HepG2 (cell line): ENCODE results near the gene RSPRY1. TPM values are rescaled to one million over a fixed set of nuclear protein-coding genes. Genes with fewer than 3 reads are reported as not detected.

Experiments used
- ARNT2 ChIP-seq: sonication (generic); formaldehyde crosslinking; IDR thresholded peaks from 2 replicates; pipeline ENCODE4 v1.8.0; 2022; ENCODE audit warnings: mild to moderate bottlenecking, low read depth, missing genetic modification reagents, moderate library complexity
- ASH2L ChIP-seq: fragments of 300-600, 200-600 bp; sonication (generic); IDR thresholded peaks from 2 replicates; pipeline ENCODE4 v1.7.0; 2017; ENCODE audit warnings: low read depth, mild to moderate bottlenecking, moderate library complexity, mixed read lengths, low read length; ENCODE audit not compliant: insufficient read length
- FOXJ3 ChIP-seq: sonication (generic); formaldehyde crosslinking; IDR thresholded peaks from 2 replicates; pipeline ENCODE4 v1.4.0; 2020; ENCODE audit warnings: missing genetic modification reagents, mild to moderate bottlenecking, borderline replicate concordance
- FOXK1 ChIP-seq: sonication (generic); formaldehyde crosslinking; IDR thresholded peaks from 2 replicates; pipeline ENCODE4 v1.4.0; 2020; ENCODE audit warnings: low read depth, missing genetic modification reagents, borderline replicate concordance
- GFI1 ChIP-seq: sonication (generic); formaldehyde crosslinking; IDR thresholded peaks from 2 replicates; pipeline ENCODE4 v1.5.0; 2020; ENCODE audit warnings: missing genetic modification reagents, mild to moderate bottlenecking, borderline replicate concordance
- KAT8 ChIP-seq: IDR thresholded peaks from 2 replicates; pipeline ENCODE4 v1.6.1; 2016; ENCODE audit warnings: missing genetic modification reagents, missing compliant biosample characterization
- MAX ChIP-seq: IDR thresholded peaks from 2 replicates; pipeline ENCODE4 v1.6.1; 2012; ENCODE audit warnings: inconsistent platforms
- MTF2 ChIP-seq: sonication (generic); formaldehyde crosslinking; IDR thresholded peaks from 2 replicates; pipeline ENCODE4 v1.5.0; 2020; ENCODE audit warnings: missing genetic modification reagents, borderline replicate concordance
- NFE2L1 ChIP-seq: sonication (generic); formaldehyde crosslinking; IDR thresholded peaks from 2 replicates; pipeline ENCODE4 v1.4.0; 2020; ENCODE audit warnings: missing genetic modification reagents, mild to moderate bottlenecking, borderline replicate concordance
- SIX1 ChIP-seq: sonication (generic); formaldehyde crosslinking; IDR thresholded peaks from 2 replicates; pipeline ENCODE4 v1.4.0; 2020; ENCODE audit warnings: missing genetic modification reagents, borderline replicate concordance
- SNAI1 ChIP-seq: sonication (generic); formaldehyde crosslinking; IDR thresholded peaks from 2 replicates; pipeline ENCODE4 v1.5.0; 2020; ENCODE audit warnings: mild to moderate bottlenecking, missing genetic modification reagents, borderline replicate concordance
- TEAD3 ChIP-seq: optimal IDR thresholded peaks from 2 replicates; pipeline ENCODE3; 2016; ENCODE audit warnings: borderline replicate concordance
- ZNF543 ChIP-seq: sonication (generic); formaldehyde crosslinking; IDR thresholded peaks from 2 replicates; pipeline ENCODE4 v1.4.0; 2020; ENCODE audit warnings: mild to moderate bottlenecking, missing genetic modification reagents
- ZNF558 ChIP-seq: sonication (generic); formaldehyde crosslinking; IDR thresholded peaks from 2 replicates; pipeline ENCODE4 v1.9.0; 2022; ENCODE audit warnings: mild to moderate bottlenecking, missing genetic modification reagents, borderline replicate concordance
- ZNF598 ChIP-seq: sonication (generic); formaldehyde crosslinking; IDR thresholded peaks from 2 replicates; pipeline ENCODE4 v1.5.1; 2020; ENCODE audit warnings: mild to moderate bottlenecking, missing genetic modification reagents, borderline replicate concordance
- ZNF709 ChIP-seq: sonication (generic); formaldehyde crosslinking; IDR thresholded peaks from 2 replicates; pipeline ENCODE4 v1.5.0; 2020; ENCODE audit warnings: mild to moderate bottlenecking, missing genetic modification reagents
- polyA plus RNA-seq, 8 experiments: library from polyadenylated mRNA; depleted of rRNA in 3 of 8; stranded (reverse) in 7 of 8; unstranded in 1 of 8; fragments of >200 nt; fragmentation: Illumina TruSeq in 4 of 8; extraction: Trizol in 4 of 8; gene quantifications; 2 replicates each; pipeline versions ENCODE4 v1.2.1 to v1.2.3, GENCODE V29; 2011 to 2016; ENCODE audit warnings: low read depth in 4 of 8, missing spikeins in 1 of 8, mixed read lengths in 1 of 8; ENCODE audit not compliant: insufficient read depth in 1 of 8
- total RNA-seq, 5 experiments: library from RNA; depleted of rRNA; stranded (reverse); fragments of >200 nt; fragmentation: Illumina TruSeq; extraction: Trizol; gene quantifications; 2 replicates each; pipeline ENCODE4 v1.2.3, GENCODE V29; 2016; ENCODE audit warnings: low read depth in 1 of 5
- TF ChIP-seq, protein P1 (sequence below): sonication (generic); formaldehyde crosslinking; IDR thresholded peaks from 2 replicates; pipeline ENCODE4 v1.8.1; 2023; ENCODE audit warnings: missing genetic modification reagents, mild to moderate bottlenecking, borderline replicate concordance
- TF ChIP-seq, protein P2 (sequence below): sonication (generic); formaldehyde crosslinking; IDR thresholded peaks from 2 replicates; pipeline ENCODE4 v1.4.0; 2020; ENCODE audit warnings: mild to moderate bottlenecking, missing genetic modification reagents
- TF ChIP-seq, protein P3 (sequence below): sonication (generic); formaldehyde crosslinking; IDR thresholded peaks from 2 replicates; pipeline ENCODE4 v1.4.0; 2020; ENCODE audit warnings: mild to moderate bottlenecking, missing genetic modification reagents
- TF ChIP-seq, protein P4 (sequence below): sonication (generic); IDR thresholded peaks from 2 replicates; pipeline ENCODE4 v1.6.1; 2016; ENCODE audit warnings: low read depth, borderline replicate concordance

The RSPRY1 gene
- total and polyA plus RNA-seq, 2 of the 13 experiments (the other 11 are each of a cell fraction or from before 2014, with no cell fraction given), result 53.4 to 61.0 TPM

DNA sequence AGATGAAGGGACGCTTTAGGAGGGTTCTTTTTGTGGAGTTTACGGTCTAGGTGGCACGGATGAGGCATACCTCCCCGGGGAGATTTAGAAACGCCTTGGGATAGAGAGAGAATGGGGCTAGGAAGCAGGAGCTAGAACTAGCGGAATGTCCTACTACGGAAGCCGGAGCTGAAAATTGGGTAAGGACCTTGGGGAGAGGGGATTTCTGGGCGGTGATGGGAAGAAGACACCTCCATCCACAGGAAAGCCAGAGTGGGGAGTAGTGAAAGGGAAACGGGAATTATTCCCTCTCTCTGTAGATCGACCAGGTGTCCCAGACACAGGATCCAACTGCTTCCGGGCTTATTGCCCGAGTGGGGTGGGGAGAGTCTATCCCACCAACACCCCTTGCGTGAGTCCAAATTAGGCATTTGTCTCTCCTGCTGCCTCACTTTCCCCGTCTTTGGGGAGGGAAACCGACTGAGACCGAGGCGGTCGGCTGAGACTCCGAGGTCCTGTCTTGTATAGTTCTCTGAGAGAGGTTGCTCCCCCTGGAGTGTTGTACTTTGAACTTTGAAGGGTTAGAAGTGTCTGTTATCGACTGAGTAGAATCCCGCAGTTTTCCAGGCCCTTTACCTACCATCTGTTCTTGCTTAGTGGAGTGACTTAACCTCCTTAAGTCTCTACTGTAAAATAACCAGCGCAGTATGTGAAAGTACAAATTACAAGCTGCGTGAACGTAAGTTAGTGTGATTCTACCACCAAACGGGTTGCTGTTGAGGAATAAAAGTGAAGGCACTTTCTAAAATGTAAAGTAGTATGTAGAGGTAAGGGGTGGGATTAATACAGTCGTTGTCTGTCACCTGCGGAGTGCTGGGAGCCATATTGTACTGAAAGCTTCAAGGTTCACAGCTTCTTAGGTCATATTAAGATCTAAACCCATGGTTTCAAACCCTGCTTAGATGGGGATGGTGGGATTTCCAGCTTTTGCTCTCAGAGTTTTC lies 1.0 kb downstream of the RSPRY1 start (continued):
- no peak for TF ChIP-seq ARNT2 (CRISPR knock-in tag)
- TF ChIP-seq SIX1 (CRISPR knock-in tag), result no peak
- TF ChIP-seq, protein P1, sequence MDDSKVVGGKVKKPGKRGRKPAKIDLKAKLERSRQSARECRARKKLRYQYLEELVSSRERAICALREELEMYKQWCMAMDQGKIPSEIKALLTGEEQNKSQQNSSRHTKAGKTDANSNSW (CRISPR knock-in tag), result no peak
- TF ChIP-seq ZNF709, result 0 out of 2 replicates have a peak, but pooled peaks have one; percentile 35
- TF ChIP-seq SNAI1, result peak; percentile 10; the same call in 1 of the 2 replicates
- TF ChIP-seq NFE2L1, result no peak
- no peak for TF ChIP-seq GFI1 (CRISPR knock-in tag)
- peak; percentile 33 for TF ChIP-seq ASH2L
- TF ChIP-seq, protein P2, sequence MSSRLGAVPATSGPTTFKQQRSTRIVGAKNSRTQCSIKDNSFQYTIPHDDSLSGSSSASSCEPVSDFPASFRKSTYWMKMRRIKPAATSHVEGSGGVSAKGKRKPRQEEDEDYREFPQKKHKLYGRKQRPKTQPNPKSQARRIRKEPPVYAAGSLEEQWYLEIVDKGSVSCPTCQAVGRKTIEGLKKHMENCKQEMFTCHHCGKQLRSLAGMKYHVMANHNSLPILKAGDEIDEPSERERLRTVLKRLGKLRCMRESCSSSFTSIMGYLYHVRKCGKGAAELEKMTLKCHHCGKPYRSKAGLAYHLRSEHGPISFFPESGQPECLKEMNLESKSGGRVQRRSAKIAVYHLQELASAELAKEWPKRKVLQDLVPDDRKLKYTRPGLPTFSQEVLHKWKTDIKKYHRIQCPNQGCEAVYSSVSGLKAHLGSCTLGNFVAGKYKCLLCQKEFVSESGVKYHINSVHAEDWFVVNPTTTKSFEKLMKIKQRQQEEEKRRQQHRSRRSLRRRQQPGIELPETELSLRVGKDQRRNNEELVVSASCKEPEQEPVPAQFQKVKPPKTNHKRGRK (CRISPR knock-in tag), result no peak
- TF ChIP-seq, protein P3, sequence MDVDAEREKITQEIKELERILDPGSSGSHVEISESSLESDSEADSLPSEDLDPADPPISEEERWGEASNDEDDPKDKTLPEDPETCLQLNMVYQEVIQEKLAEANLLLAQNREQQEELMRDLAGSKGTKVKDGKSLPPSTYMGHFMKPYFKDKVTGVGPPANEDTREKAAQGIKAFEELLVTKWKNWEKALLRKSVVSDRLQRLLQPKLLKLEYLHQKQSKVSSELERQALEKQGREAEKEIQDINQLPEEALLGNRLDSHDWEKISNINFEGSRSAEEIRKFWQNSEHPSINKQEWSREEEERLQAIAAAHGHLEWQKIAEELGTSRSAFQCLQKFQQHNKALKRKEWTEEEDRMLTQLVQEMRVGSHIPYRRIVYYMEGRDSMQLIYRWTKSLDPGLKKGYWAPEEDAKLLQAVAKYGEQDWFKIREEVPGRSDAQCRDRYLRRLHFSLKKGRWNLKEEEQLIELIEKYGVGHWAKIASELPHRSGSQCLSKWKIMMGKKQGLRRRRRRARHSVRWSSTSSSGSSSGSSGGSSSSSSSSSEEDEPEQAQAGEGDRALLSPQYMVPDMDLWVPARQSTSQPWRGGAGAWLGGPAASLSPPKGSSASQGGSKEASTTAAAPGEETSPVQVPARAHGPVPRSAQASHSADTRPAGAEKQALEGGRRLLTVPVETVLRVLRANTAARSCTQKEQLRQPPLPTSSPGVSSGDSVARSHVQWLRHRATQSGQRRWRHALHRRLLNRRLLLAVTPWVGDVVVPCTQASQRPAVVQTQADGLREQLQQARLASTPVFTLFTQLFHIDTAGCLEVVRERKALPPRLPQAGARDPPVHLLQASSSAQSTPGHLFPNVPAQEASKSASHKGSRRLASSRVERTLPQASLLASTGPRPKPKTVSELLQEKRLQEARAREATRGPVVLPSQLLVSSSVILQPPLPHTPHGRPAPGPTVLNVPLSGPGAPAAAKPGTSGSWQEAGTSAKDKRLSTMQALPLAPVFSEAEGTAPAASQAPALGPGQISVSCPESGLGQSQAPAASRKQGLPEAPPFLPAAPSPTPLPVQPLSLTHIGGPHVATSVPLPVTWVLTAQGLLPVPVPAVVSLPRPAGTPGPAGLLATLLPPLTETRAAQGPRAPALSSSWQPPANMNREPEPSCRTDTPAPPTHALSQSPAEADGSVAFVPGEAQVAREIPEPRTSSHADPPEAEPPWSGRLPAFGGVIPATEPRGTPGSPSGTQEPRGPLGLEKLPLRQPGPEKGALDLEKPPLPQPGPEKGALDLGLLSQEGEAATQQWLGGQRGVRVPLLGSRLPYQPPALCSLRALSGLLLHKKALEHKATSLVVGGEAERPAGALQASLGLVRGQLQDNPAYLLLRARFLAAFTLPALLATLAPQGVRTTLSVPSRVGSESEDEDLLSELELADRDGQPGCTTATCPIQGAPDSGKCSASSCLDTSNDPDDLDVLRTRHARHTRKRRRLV (CRISPR knock-in tag), result 0 out of 2 replicates have a peak, but pooled peaks have one; percentile 32
- TF ChIP-seq, protein P4, sequence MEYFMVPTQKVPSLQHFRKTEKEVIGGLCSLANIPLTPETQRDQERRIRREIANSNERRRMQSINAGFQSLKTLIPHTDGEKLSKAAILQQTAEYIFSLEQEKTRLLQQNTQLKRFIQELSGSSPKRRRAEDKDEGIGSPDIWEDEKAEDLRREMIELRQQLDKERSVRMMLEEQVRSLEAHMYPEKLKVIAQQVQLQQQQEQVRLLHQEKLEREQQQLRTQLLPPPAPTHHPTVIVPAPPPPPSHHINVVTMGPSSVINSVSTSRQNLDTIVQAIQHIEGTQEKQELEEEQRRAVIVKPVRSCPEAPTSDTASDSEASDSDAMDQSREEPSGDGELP, result peak; percentile 30; the same call in 1 of the 2 replicates
- 0 out of 2 replicates have a peak, but pooled peaks have one; percentile 68 for TF ChIP-seq ZNF558 (CRISPR knock-in tag)
- peak; percentile 42; the same call in 1 of the 2 replicates for TF ChIP-seq ZNF598 (CRISPR knock-in tag)
- TF ChIP-seq MAX, result peak; percentile 16
- peak; percentile 47 for TF ChIP-seq TEAD3 (CRISPR knock-in tag)
- peak; percentile 14; the same call in 1 of the 2 replicates for TF ChIP-seq ZNF543 (CRISPR knock-in tag)
- TF ChIP-seq FOXK1 (CRISPR knock-in tag), result no peak
- 0 out of 2 replicates have a peak, but pooled peaks have one; percentile 31 for TF ChIP-seq KAT8 (CRISPR knock-in tag)
- TF ChIP-seq MTF2 (CRISPR knock-in tag), result no peak
- TF ChIP-seq FOXJ3 (CRISPR knock-in tag), result no peak
